Activated CD8-positive, alpha-beta memory T cell treated with anti-CD3 and anti-CD28 coated beads for 36 hours (primary cell): ENCODE results near the gene OPTC. TPM values are rescaled to one million over a fixed set of nuclear protein-coding genes. Genes with fewer than 3 reads are reported as not detected.
"Not testable (repeated sequence)": the region's sequence is repeated elsewhere in the genome, so short reads cannot be mapped to it uniquely, and the experiment has no call there.

Experiments used
- CTCF ChIA-PET: fragments of 350-600 bp; sonication (Branson Sonifier 250); formaldehyde crosslinking; loops from one replicate; lab custom pipeline; 2021; ENCODE audit warnings: antibody characterized with exemption; lab: Charles Lee
- POLR2A ChIA-PET: fragments of 350-600 bp; sonication (Branson Sonifier 250); formaldehyde crosslinking; loops from one replicate; lab custom pipeline; 2021; ENCODE audit warnings: antibody characterized with exemption; lab: Charles Lee
- total RNA-seq, 2 experiments: library from RNA; stranded (reverse); gene quantifications; one replicate each; pipeline ENCODE4 v1.2.3, GENCODE V29; 2021

Gene OPTC
- not detected for total RNA-seq

DNA sequence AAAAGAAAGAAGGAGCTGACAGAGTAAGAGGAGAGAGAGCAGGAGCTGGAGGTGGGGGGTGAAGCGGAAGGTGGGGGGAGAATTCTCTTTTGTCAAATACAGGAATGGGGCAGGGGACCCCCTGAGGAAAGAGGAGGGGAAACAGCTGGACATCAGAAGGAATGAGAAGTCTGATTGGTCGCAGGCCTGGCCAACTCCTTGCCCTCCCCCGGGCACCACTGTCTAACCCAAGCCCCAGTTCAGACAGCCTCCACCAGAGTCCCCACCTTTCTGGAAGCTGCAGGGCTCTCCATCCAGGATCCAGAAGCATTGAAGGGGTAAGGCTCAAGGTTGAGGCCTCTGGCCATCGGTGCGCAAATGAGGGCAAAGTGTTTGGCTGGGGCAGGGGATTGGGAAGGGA is at the start of gene OPTC:
Gene OPTC (plus strand): TSS at position 253 of the 400 bp plus-strand sequence. CDS start 1,853 bp downstream, outside the sequence.
- POLR2A ChIA-PET = no interaction called here
- CTCF ChIA-PET = no interaction called here

GRCh38 chr1:203444171-203444576 is 49.8 kb upstream of the OPTC start:
- POLR2A ChIA-PET = no interaction called here
- CTCF ChIA-PET = no interaction called here

GRCh38 chr1:203447151-203447550 is 46.8 kb upstream of the OPTC start:
- CTCF ChIA-PET = no interaction called here
- POLR2A ChIA-PET = no interaction called here

GRCh38 chr1:203447598-203447997 is 46.4 kb upstream of the OPTC start:
- CTCF ChIA-PET, POLR2A ChIA-PET: not testable (repeated sequence)

- ChIA-PET POLR2A (no interaction called here), CTCF (no interaction called here)
Observed at GRCh38 chr1:203448521-203449061, 45.4 kb upstream of the OPTC start.

- CTCF ChIA-PET = interaction anchor here (1.0 kb wide), 1 partner anchor 38 kb away, joined by 3 read pairs; no protein-coding TSS in a partner anchor
- POLR2A ChIA-PET = no interaction called here
Observed at GRCh38 chr1:203450001-203450400, 44.0 kb upstream of the OPTC start.

- ChIA-PET CTCF (interaction anchor here (1.0 kb wide), 1 partner anchor 37 kb away, joined by 3 read pairs; no protein-coding TSS in a partner anchor), POLR2A (no interaction called here)
Observed at GRCh38 chr1:203450479-203451149, 43.3 kb upstream of the OPTC start.

DNA sequence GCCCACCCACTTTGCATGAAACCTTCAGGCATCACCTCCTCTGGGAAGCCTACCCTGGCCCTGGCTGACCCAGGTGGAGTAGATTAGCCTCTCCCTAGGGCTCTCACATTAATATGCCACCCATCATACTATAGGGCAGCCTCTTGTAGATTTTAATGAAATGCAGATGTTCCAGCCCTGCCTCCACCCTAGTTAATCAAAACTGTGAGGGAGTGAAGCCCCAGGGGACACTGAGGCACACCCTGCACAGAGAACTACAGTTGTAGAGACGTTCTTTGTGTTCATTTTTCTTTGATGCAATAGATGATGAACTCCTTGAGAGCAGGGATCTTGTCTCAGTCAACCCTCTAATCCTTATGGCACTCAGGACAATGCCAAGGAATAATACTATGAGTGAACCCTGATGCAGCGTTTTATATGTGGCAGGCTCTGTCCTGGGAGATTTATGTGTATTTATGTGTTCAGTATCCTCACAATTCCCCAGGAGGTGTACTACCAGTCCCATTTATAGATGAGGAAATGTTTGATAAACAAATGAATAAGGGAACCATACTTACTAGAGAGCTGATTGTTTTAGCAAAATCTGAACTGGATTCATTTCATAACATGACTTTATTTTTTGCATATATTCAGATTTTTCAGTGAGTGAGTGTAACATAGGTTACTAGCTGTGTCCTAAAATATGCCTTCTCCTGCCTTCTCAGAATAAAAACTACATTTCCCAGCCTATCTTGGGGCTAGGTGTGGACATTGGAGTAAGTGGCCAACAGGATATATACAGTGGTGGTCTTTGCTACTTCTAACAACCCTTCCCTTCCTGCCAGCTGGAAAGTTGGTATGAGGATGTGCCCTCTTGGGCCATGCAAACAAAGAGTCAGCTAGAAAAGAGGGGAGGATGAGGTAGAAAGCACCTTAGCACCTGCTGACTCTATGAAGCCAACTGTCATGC is 41.8 kb upstream of the OPTC start:
- ChIA-PET CTCF (no interaction called here), POLR2A (no interaction called here)

GRCh38 chr1:203453016-203453415 is 40.9 kb upstream of the OPTC start:
- ChIA-PET CTCF (no interaction called here), POLR2A (no interaction called here)

GRCh38 chr1:203453616-203454015 is 40.3 kb upstream of the OPTC start:
- POLR2A ChIA-PET = no interaction called here

DNA sequence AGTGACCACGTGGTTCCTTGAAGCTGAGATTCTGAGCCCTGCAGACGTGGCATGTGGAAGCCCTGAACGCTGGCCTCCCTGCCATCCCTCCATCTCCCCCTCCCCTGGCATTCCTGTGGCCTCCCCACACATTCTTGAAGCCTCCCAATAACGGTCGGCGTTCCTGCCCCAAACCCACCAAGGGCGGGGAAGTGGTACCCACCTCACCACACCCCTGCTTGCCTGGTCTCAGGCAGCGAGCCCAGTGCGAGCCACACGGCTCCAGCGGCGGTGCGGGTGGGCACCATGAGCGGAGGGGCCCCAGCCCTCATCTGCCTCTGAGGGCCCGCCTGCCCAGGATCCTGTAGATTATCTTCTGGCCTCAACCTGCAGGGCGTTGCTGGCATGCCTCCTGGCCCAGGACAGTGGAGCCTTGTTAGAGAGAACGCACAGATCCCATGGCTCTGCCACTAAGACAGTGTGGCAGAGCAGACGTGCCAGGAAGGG is 38.9 kb upstream of the OPTC start:
- CTCF ChIA-PET = no interaction called here
- POLR2A ChIA-PET = no interaction called here

More at GRCh38 chr1:203453616-203454015, 40.3 kb upstream of the OPTC start:
- CTCF ChIA-PET = no interaction called here

DNA sequence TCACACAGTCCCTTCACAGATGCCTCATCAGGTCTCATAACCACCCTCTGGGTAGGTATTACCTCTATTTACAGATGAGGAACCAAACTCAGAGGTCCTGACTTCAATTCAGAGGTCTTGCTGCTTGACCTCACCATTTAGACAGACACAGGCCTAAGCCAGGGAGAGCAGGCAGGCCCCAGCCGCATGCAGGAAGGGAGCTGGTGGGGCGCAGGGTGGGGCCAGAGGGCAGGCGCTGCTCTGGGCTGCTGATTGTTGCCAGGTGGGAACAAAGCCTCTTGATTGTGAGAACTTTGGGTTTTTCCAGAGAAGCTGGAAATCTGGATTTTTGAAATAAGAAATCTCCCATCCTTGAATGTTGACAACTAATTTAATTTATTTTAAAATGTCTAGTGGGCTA is 38.2 kb upstream of the OPTC start:
- CTCF ChIA-PET = no interaction called here

GRCh38 chr1:203456577-203456976 is 37.4 kb upstream of the OPTC start:
- CTCF ChIA-PET = no interaction called here
- POLR2A ChIA-PET = no interaction called here

More for the DNA sequence above, 38.2 kb upstream of the OPTC start:
- POLR2A ChIA-PET = no interaction called here

DNA sequence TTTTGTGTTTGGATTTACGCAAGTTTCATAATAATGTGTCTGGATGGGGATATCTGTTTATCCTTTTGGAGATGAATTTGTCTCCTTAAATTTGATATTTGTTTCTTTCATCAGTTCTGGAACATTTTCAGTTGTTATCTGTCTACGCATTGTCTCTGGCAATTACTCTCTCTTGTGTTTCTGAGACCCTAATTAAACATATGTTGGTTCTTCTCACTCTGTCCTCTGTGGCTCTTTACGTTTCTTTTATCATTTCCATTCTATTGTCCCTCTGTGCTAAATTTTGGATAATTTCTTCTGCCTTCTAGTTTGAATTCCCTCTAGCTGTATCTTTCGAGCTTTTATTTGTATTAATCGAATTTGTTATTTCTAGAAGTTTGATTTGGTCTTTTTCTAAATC is 35.9 kb upstream of the OPTC start:
- ChIA-PET CTCF (no interaction called here), POLR2A (no interaction called here)

- POLR2A ChIA-PET = no interaction called here
- CTCF ChIA-PET = no interaction called here
Observed at GRCh38 chr1:203459671-203460201, 34.2 kb upstream of the OPTC start.

DNA sequence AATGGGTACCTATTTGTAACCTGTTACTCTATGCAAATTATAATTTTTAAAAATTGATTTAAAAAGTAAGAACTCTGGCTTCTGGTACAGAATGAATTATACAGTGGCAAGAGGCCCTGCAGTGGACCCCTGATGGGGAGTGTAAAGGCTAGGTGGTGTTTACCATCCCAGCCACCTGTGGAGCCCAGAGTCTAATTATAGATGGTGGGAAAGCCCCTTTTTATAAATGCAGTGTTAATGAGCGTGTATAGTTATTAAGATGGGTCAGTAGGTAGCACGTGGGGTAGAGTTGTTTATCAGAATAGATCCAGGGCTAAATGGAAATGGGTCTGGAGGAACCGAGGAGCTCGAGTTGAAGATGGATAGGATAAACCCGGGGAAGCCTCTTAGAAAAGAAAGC is 32.2 kb upstream of the OPTC start:
- POLR2A ChIA-PET = no interaction called here
- CTCF ChIA-PET = interaction anchor here (1.6 kb wide), 1 partner anchor 120 kb away, joined by 3 read pairs; no protein-coding TSS in a partner anchor

GRCh38 chr1:203462143-203462542 is 31.8 kb upstream of the OPTC start:
- ChIA-PET CTCF (interaction anchor here (1.6 kb wide), 1 partner anchor 120 kb away, joined by 3 read pairs; no protein-coding TSS in a partner anchor), POLR2A (no interaction called here)

DNA sequence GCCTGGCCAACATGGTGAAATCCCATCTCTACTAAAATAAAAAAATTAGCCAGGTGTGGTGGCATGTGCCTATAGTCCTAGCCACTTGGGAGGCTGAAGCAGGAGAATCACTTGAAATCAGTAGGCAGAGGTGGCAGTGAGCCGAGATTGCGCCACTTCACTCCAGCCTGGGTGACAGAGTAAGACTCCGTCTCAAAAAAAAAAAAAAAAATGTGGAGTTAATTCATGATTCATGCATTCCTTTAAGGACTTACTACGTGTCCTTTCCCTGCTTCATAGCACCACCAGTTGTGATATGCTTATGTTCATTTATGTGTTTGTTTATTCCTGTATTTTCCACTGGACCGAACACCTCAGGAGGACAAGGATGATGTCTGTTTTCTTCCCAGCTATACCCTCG is 31.1 kb upstream of the OPTC start:
- ChIA-PET CTCF (no interaction called here), POLR2A (no interaction called here)

DNA sequence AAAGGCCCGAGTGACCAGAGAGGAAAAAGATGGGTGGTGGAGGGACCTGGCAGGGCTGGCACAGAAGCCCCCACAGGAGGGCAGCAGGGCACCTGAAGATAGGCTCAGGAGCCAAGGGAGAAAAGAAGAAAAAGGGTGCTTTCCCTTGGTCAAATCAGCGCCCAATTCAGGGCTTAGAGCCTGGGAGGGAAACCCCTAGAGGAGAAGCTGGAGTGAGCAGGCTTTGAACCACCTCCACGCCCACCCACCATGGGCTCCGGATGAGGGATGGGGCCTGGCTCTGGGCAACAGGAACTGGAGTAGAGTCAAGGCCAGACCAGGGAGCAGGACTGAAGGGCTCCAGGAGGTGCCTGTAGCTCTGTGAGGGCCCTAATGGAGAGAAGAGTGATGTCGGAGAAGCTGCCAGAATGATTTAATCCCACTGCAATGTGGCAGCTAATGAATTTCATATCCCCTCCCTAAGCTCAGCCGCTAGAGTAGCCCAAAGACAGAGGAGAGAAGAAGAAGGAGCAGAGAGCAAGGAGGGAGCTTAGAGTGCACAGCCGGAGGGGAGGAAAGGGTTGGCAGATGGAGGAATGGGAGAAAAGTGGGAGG is 30.4 kb upstream of the OPTC start:
- CTCF ChIA-PET = interaction anchor here (0.6 kb wide), 1 partner anchor 309 kb away, joined by 3 read pairs; no protein-coding TSS in a partner anchor
- POLR2A ChIA-PET = no interaction called here
